OCI-LY1 (cell line): ENCODE data around the gene SLC25A17.

Source experiments
- H2AFZ ChIP-seq: fragments of 200-600 bp; sonication (generic), shearing (Covaris generic); 2 replicates; pipeline ENCODE4 v1.6.0; 2014; ENCODE audit warnings: antibody characterized with exemption, mild to moderate bottlenecking, low read length
- H3F3A ChIP-seq: fragments of 200-600 bp; sonication (generic), shearing (Covaris generic); 2 replicates; pipeline ENCODE4 v1.6.0; 2014; ENCODE audit warnings: mild to moderate bottlenecking, antibody characterized with exemption, low read length, moderate library complexity; ENCODE audit not compliant: insufficient read depth
- H3K27ac ChIP-seq: fragments of 200-600 bp; sonication (generic); 2 replicates; pipeline ENCODE4 v1.5.1; 2014; ENCODE audit warnings: low read length, mixed run types, mild to moderate bottlenecking, low read depth; ENCODE audit not compliant: poor library complexity, severe bottlenecking
- H3K27me3 ChIP-seq: fragments of 200-600 bp; sonication (generic); 2 replicates; pipeline ENCODE4 v1.6.0; 2014; ENCODE audit warnings: antibody characterized with exemption, mild to moderate bottlenecking, low read length, moderate library complexity; ENCODE audit not compliant: insufficient read depth
- H3K36me3 ChIP-seq: fragments of 200-600 bp; sonication (generic); 2 replicates; pipeline ENCODE4 v1.6.1; 2014; ENCODE audit warnings: mild to moderate bottlenecking, antibody characterized with exemption, low read length, moderate library complexity, mixed read lengths; ENCODE audit not compliant: insufficient read depth
- H3K4me1 ChIP-seq: fragments of 200-600 bp; sonication (generic); 2 replicates; pipeline ENCODE4 v1.5.1; 2014; ENCODE audit warnings: mild to moderate bottlenecking, low read length, moderate library complexity; ENCODE audit not compliant: insufficient read depth, severe bottlenecking
- H3K4me2 ChIP-seq: fragments of 200-600 bp; sonication (generic), shearing (Covaris generic); 2 replicates; pipeline ENCODE4 v1.6.1; 2014; ENCODE audit warnings: low read length
- H3K4me3 ChIP-seq: fragments of 200-600 bp; sonication (generic); 2 replicates; pipeline ENCODE4 v1.5.1; 2014; ENCODE audit warnings: low read length, low read depth, mild to moderate bottlenecking, mixed read lengths; ENCODE audit not compliant: poor library complexity, severe bottlenecking
- H3K79me2 ChIP-seq: fragments of 200-600 bp; shearing (Covaris generic); 2 replicates; pipeline ENCODE4 v1.6.1; 2016; ENCODE audit warnings: mixed run types, low read length, mixed read lengths; ENCODE audit not compliant: insufficient read depth
- H3K9ac ChIP-seq: fragments of 200-600 bp; sonication (generic), shearing (Covaris generic); 2 replicates; pipeline ENCODE4 v1.6.1; 2014; ENCODE audit warnings: mild to moderate bottlenecking, low read length, mixed read lengths
- H3K9me2 ChIP-seq: fragments of 200-600 bp; sonication (generic), shearing (Covaris generic); 2 replicates; pipeline ENCODE4 v1.6.1; 2014; ENCODE audit warnings: low read depth, mild to moderate bottlenecking, low read length, mixed read lengths
- H3K9me3 ChIP-seq: fragments of 200-600 bp; shearing (Covaris generic); 2 replicates; pipeline ENCODE4 v1.6.1; 2014; ENCODE audit warnings: low read length, mixed read lengths
- H4K20me1 ChIP-seq: fragments of 200-600 bp; sonication (generic), shearing (Covaris generic); 2 replicates; pipeline ENCODE4 v1.6.0; 2016; ENCODE audit warnings: mild to moderate bottlenecking, low read length; ENCODE audit not compliant: insufficient read depth
- EZH2 ChIP-seq: fragments of 200-600 bp; sonication (generic), shearing (Covaris generic); IDR thresholded peaks from 2 replicates; pipeline ENCODE4 v1.8.0; 2017; ENCODE audit warnings: borderline replicate concordance, mixed run types, mild to moderate bottlenecking, antibody characterized with exemption, low read length, moderate library complexity, mixed read lengths
- TF ChIP-seq, protein P1 (sequence below): fragments of 200-600 bp; sonication (generic), shearing (Covaris generic); IDR thresholded peaks from 2 replicates; pipeline ENCODE4 v1.5.1; 2017; ENCODE audit warnings: mild to moderate bottlenecking, antibody characterized with exemption, low read length, moderate library complexity, mixed read lengths

The SLC25A17 gene

DNA sequence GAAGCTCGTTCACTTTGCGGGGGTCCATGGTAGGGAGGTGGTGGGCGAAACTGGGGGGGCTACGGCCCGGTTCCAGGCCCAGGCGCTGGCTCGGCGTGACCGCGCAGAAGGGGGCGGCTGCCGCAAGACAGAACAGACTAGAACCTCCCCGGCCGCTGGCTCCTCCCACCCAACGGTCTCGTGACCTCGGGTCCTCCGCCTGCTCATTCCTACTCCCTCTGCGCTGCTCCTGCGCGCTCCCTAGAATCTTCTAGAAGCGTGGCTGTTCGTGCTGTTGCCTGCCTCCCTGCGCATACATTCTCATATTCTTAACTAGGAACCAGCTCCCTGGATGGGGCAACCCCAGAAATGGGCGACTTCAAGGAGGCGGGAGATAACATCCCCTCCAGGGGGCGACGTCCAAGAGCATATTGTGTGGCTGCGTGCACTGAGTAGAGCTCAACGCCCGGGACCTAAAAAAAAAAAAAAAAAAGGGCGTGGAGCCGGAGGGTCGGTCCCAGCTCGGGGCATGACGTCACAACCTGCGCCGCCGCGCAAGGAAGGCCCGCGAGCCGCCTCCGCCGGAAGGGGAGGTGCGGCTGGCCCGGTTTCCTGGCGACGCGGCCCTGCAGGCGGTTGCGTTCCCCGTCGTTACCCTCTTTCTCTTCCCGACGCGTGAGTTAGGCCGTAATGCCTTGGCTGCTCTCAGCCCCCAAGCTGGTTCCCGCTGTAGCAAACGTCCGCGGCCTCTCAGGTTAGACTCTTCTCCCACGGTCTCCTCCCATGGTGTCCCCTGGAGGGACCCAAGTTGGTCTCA, 37.6 kb upstream of the SLC25A17 start, which contains the start of the genes ST13 and XPNPEP3:
Gene ST13 (minus strand): TSS at position 127 of the 796 bp plus-strand sequence. CDS start 99 bp downstream, at position 28.
Gene XPNPEP3 (plus strand): TSS at position 636 of the 796 bp plus-strand sequence. CDS start 34 bp downstream, at position 670.
- Histone ChIP-seq H3K4me3 (peak within 1 kb of the TSS; percentile 94), H3K36me3 (peaks cover 14% of the 10 kb centered on the region; the same call in 1 of the 2 replicates), H3K27ac (peak within 1 kb of the TSS; percentile 93), H3K9me3 (no peaks in the 10 kb centered on the region), H4K20me1 (no peaks in the 10 kb centered on the region), H3K4me1 (peaks cover 48% of the 10 kb centered on the region), H3K9me2 (no peaks in the 10 kb centered on the region), H3K27me3 (no peaks in the 10 kb centered on the region), H3K79me2 (peaks cover 82% of the 10 kb centered on the region), H3K4me2 (peak within 1 kb of the TSS; percentile 98), H2AFZ (no peak within 1 kb of the TSS), H3K9ac (peak within 1 kb of the TSS; percentile 94), H3F3A (no peaks in the 10 kb centered on the region)
- TF ChIP-seq, protein P1, sequence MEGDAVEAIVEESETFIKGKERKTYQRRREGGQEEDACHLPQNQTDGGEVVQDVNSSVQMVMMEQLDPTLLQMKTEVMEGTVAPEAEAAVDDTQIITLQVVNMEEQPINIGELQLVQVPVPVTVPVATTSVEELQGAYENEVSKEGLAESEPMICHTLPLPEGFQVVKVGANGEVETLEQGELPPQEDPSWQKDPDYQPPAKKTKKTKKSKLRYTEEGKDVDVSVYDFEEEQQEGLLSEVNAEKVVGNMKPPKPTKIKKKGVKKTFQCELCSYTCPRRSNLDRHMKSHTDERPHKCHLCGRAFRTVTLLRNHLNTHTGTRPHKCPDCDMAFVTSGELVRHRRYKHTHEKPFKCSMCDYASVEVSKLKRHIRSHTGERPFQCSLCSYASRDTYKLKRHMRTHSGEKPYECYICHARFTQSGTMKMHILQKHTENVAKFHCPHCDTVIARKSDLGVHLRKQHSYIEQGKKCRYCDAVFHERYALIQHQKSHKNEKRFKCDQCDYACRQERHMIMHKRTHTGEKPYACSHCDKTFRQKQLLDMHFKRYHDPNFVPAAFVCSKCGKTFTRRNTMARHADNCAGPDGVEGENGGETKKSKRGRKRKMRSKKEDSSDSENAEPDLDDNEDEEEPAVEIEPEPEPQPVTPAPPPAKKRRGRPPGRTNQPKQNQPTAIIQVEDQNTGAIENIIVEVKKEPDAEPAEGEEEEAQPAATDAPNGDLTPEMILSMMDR = peak; percentile 45
- TF ChIP-seq EZH2 = no peak

DNA sequence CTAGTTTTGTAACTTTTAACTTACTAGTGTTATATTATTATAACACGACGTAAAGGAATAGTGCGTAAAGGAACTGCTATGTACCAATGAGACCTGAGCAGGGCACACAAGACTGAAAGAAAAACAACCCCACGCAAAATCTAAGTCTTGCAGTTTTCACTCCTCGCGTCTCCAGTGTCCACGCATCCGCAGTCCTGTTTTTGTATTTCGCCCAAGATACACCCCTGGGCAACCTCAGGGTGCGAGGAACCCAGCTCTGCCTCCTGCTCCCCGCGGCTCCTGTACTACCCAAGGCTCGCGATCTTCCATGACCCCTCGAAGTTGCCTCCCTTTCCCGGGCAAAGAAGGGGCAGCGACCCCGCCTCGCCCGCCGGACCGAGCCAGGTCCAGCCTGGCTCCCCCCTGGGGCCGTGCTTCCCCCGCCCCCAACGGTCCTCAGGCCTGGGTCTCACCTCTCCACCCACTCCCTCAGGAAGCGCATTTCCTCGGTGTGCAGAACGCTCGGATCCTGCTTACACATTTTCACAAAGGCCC, 36.9 kb upstream of the SLC25A17 start:
- Histone ChIP-seq H2AFZ (no peak overlapping the region), H3K4me3 (peak overlapping the region; percentile 94), H4K20me1 (no peaks in the 10 kb centered on the region), H3F3A (no peaks in the 10 kb centered on the region), H3K4me2 (peak overlapping the region; percentile 98), H3K79me2 (peaks cover 89% of the 10 kb centered on the region), H3K9me3 (no peaks in the 10 kb centered on the region), H3K4me1 (peaks cover 48% of the 10 kb centered on the region), H3K36me3 (peaks cover 18% of the 10 kb centered on the region; the same call in 1 of the 2 replicates), H3K27ac (peak overlapping the region; percentile 93), H3K9me2 (no peaks in the 10 kb centered on the region), H3K9ac (peak overlapping the region; percentile 94), H3K27me3 (no peaks in the 10 kb centered on the region)
- TF ChIP-seq, protein P1 = no peak

DNA sequence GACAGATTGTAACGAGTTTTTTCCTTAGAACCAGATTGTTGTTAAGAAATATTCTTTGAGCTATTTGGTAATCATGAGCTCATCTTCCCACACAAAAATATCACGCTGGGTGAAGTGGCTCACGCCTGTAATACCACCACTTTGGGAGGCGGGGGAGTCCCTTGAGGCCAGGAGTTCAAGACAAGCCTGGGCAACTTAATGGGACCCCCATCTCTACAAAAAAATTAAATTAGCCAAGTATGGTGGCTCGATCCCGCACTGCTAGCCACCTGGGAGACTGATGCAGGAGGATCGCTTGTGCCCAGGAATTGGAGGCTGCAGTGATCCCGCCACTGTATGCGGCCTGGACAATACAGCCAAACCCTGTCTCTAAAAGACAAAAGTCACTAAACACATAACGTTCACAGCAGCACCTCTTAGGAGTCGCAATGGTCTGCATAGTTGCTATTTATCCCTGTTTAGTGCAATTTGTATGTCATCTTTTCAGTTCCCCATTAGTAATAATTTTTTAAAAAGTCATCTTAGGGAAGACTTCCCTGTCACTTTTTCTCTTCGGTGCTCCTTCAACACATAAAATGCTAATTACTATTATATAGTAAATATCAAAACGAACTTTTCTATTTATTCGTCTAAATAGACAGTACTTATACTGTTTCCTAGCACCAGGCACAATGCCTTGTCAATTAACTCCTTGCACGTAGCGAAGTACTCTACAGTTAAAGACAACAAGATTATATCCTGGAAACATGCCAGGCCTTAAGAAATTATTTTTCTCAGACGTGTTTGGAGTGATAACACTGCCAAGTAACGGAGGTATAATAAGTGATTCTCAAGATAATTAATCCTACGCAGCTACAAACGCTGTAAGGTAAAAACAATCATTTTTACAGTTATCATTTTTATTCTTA, 36.2 kb upstream of the SLC25A17 start:
- no peak overlapping the region for H2AFZ ChIP-seq
- TF ChIP-seq EZH2 = no peak
- TF ChIP-seq, protein P1 = no peak
- H3K9ac ChIP-seq = peak overlapping the region; percentile 94
- no peaks in the 10 kb centered on the region for H3F3A ChIP-seq
- peak overlapping the region; percentile 98 for H3K4me2 ChIP-seq
- H4K20me1 ChIP-seq = no peaks in the 10 kb centered on the region
- H3K27me3 ChIP-seq = no peaks in the 10 kb centered on the region
- peaks cover 90% of the 10 kb centered on the region for H3K79me2 ChIP-seq
- peaks cover 24% of the 10 kb centered on the region; the same call in 1 of the 2 replicates for H3K36me3 ChIP-seq
- H3K4me3 ChIP-seq = peak overlapping the region; percentile 94
- peak overlapping the region; percentile 93 for H3K27ac ChIP-seq
- no peaks in the 10 kb centered on the region for H3K9me2 ChIP-seq
- H3K9me3 ChIP-seq = no peaks in the 10 kb centered on the region
- H3K4me1 ChIP-seq = peaks cover 48% of the 10 kb centered on the region
